HepG2 (cell line): ENCODE results near the gene FSIP1.

ENCODE experiments used
- EP300 ChIP-seq, 3 experiments: sonication (generic) in 1 of 3; formaldehyde crosslinking in 1 of 3; IDR thresholded peaks; 2 replicates each; pipeline versions ENCODE4 v1.5.1 to v1.6.1; 2011 to 2020; ENCODE audit warnings: low read depth in 2 of 3, low read length in 2 of 3, borderline replicate concordance in 1 of 3, improper control_type of control experiment in 1 of 3, mild to moderate bottlenecking in 1 of 3, missing genetic modification reagents in 1 of 3, moderate library complexity in 1 of 3
- NONO ChIP-seq, 2 experiments: fragments of 450-650 bp in 1 of 2; sonication (generic) in 1 of 2; formaldehyde crosslinking in 1 of 2; IDR thresholded peaks in 1 of 2; conservative IDR thresholded peaks in 1 of 2; 2 replicates each; pipeline versions ENCODE4 v1.6.1 to v1.8.0; 2017 to 2022; ENCODE audit warnings: mild to moderate bottlenecking in 1 of 2, missing genetic modification reagents in 1 of 2, moderate library complexity in 1 of 2
- POLR2A ChIP-seq, 2 experiments: IDR thresholded peaks; 2 replicates each; pipeline ENCODE4 v1.6.1; 2011; ENCODE audit warnings: low read depth in 2 of 2, low read length in 2 of 2, mild to moderate bottlenecking in 1 of 2, moderate library complexity in 1 of 2; ENCODE audit not compliant: insufficient read depth in 1 of 2
- SETDB1 ChIP-seq: sonication (generic); formaldehyde crosslinking; IDR thresholded peaks from 2 replicates; pipeline ENCODE4 v1.5.1; 2020; ENCODE audit warnings: missing genetic modification reagents, mild to moderate bottlenecking, borderline replicate concordance
- ZNF263 ChIP-seq: sonication (generic); formaldehyde crosslinking; IDR thresholded peaks from 2 replicates; pipeline ENCODE4 v1.4.0; 2020; ENCODE audit warnings: missing genetic modification reagents

GRCh38 chr15:39613861-39614260 lies 168.8 kb downstream of the FSIP1 start:
- TF ChIP-seq NONO (IDR thresholded peaks at IDR 0.05), result no peak
- no peak for TF ChIP-seq NONO (CRISPR knock-in tag; conservative IDR thresholded peaks at IDR 0.05)
- TF ChIP-seq SETDB1 (CRISPR knock-in tag), result no peak
- no peak for TF ChIP-seq ZNF263 (CRISPR knock-in tag)
- no peak for TF ChIP-seq EP300 (IDR thresholded peaks at IDR 0.05; ENCODE audit: low read depth in 2 of 2, low read length in 2 of 2)
- no peak for TF ChIP-seq EP300 (CRISPR knock-in tag; IDR thresholded peaks at IDR 0.05; ENCODE audit: borderline replicate concordance)
- no peak for TF ChIP-seq POLR2A (IDR thresholded peaks at IDR 0.05; ENCODE audit: insufficient read depth in 1 of 2, low read depth in 2 of 2, low read length in 2 of 2)
